ENCODE results near the gene GLYATL1. TPM values are rescaled to one million over a fixed set of nuclear protein-coding genes. Genes with fewer than 3 reads are reported as not detected.

The GLYATL1 gene
- total RNA-seq, 4 donors from 2014 or later = 0.69 TPM; not detected in 3

- no peak for ATAC-seq (ENCODE audit: low FRiP score)
- no peak for DNase-seq (ENCODE audit: low spot score)
- TF ChIP-seq, protein P1, sequence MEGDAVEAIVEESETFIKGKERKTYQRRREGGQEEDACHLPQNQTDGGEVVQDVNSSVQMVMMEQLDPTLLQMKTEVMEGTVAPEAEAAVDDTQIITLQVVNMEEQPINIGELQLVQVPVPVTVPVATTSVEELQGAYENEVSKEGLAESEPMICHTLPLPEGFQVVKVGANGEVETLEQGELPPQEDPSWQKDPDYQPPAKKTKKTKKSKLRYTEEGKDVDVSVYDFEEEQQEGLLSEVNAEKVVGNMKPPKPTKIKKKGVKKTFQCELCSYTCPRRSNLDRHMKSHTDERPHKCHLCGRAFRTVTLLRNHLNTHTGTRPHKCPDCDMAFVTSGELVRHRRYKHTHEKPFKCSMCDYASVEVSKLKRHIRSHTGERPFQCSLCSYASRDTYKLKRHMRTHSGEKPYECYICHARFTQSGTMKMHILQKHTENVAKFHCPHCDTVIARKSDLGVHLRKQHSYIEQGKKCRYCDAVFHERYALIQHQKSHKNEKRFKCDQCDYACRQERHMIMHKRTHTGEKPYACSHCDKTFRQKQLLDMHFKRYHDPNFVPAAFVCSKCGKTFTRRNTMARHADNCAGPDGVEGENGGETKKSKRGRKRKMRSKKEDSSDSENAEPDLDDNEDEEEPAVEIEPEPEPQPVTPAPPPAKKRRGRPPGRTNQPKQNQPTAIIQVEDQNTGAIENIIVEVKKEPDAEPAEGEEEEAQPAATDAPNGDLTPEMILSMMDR (IDR thresholded peaks at IDR 0.05) = no peak
Observed at GRCh38 chr11:58926251-58926650, 13.0 kb upstream of the GLYATL1 start.

DNA sequence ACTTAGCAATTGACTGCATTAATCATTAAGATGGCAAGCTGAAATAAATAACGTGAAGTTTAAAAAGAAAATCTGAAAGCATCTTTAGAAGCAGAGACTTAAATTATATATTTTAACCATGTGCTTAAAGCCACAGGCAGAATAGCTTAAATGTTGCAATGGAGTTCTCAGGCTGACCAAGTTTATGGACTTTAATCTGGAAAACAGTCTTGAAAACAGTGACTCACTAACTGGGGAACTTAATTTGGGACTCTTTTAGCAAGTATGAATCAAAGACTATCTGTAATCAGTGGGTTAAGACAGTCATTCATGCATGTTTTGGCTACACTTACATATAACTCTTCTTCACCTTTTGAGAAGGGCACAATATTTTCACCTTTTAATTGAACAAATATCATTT lies 12.6 kb upstream of the GLYATL1 start:
- ATAC-seq (ENCODE audit: low FRiP score) (no peak), DNase-seq (ENCODE audit: low spot score) (no peak)
- TF ChIP-seq, protein P1 (IDR thresholded peaks at IDR 0.05) = no peak

- ATAC-seq (ENCODE audit: low FRiP score) (peak; percentile 67), DNase-seq (ENCODE audit: low spot score) (no peak)
- TF ChIP-seq, protein P1 (IDR thresholded peaks at IDR 0.05) = no peak
Observed at GRCh38 chr11:58927393-58928106, 11.7 kb upstream of the GLYATL1 start.

DNA sequence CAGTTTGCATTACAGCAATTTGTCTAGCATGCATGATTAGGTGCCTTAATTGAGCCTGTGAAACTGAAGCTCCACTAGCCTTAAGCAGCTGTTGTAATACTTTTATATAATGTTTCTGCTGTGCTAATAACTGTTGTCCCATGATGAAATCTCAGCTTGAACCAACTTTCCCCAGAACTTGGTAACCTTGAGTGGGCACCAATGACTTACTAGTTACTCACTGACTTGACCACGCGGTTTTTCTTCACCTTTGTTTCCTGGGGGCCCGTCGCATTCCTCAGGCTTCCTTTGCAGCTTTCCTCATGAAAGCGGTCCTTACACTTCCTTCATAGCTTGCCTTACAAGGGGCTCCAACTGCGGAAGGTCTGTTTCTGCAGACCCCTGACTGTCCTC lies 11.2 kb upstream of the GLYATL1 start:
- DNase-seq (ENCODE audit: low spot score) (no peak), ATAC-seq (ENCODE audit: low FRiP score) (no peak)
- TF ChIP-seq, protein P1 (IDR thresholded peaks at IDR 0.05) = no peak

GRCh38 chr11:58928691-58929090 lies 10.6 kb upstream of the GLYATL1 start:
- ATAC-seq (ENCODE audit: low FRiP score) (no peak), DNase-seq (ENCODE audit: low spot score) (no peak)
- TF ChIP-seq, protein P1 (IDR thresholded peaks at IDR 0.05) = no peak

DNA sequence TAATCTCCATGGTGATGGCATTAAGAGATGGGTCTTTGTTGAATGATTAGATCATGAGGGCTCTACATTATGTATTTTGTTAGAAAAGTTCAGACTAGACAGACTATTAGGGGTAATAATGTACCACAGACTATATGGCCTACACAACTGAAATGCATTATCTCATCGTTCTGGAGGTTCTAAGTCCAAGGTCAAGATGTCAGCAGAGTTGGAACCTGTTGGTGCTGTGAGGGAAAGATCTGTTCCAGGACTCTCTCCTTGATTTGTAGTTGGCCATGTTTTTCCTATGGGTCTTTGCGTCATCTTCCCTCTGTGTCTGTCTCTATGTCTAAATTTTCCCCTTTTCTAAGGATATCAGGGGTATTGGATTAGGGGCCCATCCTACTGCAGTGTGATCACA lies 8.4 kb upstream of the GLYATL1 start:
- TF ChIP-seq, protein P1 (IDR thresholded peaks at IDR 0.05) = no peak
- ATAC-seq (ENCODE audit: low FRiP score) (no peak), DNase-seq (ENCODE audit: low spot score) (no peak)

DNA sequence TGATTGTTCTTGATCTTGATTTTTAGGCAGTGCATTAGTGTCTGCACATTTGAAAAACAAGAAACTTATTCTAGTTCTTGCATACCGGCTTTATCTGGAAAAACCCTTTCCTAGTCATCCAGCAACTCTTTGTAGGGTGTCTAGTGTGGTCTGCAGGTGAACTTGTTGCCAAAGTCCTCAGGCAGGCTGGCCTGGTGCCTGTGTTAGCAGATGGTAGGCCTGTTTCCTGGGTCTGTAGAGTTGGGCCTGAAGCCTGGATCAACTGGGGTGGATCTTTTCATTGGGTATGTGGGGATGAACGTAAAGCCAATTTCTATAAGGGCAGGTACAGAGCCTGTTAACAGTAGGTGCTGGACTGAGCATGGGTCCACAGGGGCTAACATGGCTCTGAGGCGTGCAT lies 5.6 kb upstream of the GLYATL1 start:
- TF ChIP-seq, protein P1 (IDR thresholded peaks at IDR 0.05) = no peak
- ATAC-seq (ENCODE audit: low FRiP score) (no peak), DNase-seq (ENCODE audit: low spot score) (no peak)

All from omental fat pad (tissue), 4 donors.